Measurements from ENCODE around the gene GRM8.

The GRM8 gene

DNA sequence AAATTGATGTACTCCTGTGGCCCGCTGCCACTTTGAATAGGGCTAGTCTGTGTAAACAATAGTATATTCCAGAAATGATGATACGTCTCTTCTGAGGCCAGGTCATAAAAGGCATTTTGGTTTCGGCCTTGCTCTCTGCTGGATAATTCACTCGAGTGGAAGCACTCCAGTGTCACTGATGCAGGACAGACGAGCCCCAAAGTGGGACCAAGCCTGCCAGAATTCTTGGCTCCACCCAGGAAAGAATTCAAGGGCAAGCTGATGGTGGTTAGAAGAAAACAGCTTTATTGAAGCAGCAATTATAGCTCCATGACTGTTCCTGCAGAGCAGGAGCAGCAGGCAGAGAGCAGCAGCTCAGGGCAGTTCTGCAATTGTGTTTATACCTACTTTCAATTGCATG is 717.6 kb downstream of the GRM8 start:
- Histone ChIP-seq H3K4me3 (ENCODE audit: low read length) (no peak overlapping the region), H4K20me1 (ENCODE audit: control insufficient read depth, insufficient read depth, low read depth, low read length) (no peaks in the 10 kb centered on the region), H3K27me3 (ENCODE audit: control insufficient read depth, low read length) (no peaks in the 10 kb centered on the region), H3K4me2 (ENCODE audit: low read length) (no peak overlapping the region), H3K4me1 (ENCODE audit: control insufficient read depth, low read length) (no peaks in the 10 kb centered on the region), H3F3A (ENCODE audit: control insufficient read depth, insufficient read depth) (no peaks in the 10 kb centered on the region), H3K79me2 (ENCODE audit: control insufficient read depth, low read length) (no peaks in the 10 kb centered on the region), H3K27ac (ENCODE audit: low read depth, low read length) (no peak overlapping the region), H3K9me2 (replicated peaks; ENCODE audit: control insufficient read depth, low read length) (no peaks in the 10 kb centered on the region), H3K9me3 (ENCODE audit: control insufficient read depth, insufficient read depth, low read length) (no peaks in the 10 kb centered on the region), H3K36me3 (ENCODE audit: control insufficient read depth, low read length) (no peaks in the 10 kb centered on the region)
- TF ChIP-seq, protein P1, sequence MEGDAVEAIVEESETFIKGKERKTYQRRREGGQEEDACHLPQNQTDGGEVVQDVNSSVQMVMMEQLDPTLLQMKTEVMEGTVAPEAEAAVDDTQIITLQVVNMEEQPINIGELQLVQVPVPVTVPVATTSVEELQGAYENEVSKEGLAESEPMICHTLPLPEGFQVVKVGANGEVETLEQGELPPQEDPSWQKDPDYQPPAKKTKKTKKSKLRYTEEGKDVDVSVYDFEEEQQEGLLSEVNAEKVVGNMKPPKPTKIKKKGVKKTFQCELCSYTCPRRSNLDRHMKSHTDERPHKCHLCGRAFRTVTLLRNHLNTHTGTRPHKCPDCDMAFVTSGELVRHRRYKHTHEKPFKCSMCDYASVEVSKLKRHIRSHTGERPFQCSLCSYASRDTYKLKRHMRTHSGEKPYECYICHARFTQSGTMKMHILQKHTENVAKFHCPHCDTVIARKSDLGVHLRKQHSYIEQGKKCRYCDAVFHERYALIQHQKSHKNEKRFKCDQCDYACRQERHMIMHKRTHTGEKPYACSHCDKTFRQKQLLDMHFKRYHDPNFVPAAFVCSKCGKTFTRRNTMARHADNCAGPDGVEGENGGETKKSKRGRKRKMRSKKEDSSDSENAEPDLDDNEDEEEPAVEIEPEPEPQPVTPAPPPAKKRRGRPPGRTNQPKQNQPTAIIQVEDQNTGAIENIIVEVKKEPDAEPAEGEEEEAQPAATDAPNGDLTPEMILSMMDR (IDR thresholded peaks at IDR 0.05; ENCODE audit: low read depth, low read length, poor library complexity, severe bottlenecking) = no peak
- TF ChIP-seq EZH2phosphoT487 (IDR thresholded peaks at IDR 0.05; ENCODE audit: borderline replicate concordance, low read length) = no peak

DNA sequence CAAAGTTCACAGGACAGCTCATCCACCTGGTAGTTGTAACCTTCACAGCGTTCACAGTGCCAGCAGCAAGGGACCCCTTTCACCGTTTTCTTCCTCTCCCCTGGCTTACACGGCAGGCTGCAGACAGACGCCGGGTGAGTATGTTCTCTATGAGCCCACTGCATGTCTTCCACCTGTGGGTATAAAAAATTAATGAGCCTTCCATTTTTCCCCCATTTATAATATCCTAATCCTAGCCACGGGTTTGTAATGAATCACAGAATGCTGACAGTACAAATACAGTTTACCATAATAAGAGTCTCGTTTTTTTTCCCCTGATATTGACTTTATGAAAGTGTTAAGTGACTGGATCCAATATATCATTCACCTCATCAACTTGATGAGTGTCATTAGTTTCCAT is 719.0 kb downstream of the GRM8 start:
- no peaks in the 10 kb centered on the region for H3K4me1 ChIP-seq (ENCODE audit: control insufficient read depth, low read length)
- H3K27me3 ChIP-seq (ENCODE audit: control insufficient read depth, low read length) = no peaks in the 10 kb centered on the region

DNA sequence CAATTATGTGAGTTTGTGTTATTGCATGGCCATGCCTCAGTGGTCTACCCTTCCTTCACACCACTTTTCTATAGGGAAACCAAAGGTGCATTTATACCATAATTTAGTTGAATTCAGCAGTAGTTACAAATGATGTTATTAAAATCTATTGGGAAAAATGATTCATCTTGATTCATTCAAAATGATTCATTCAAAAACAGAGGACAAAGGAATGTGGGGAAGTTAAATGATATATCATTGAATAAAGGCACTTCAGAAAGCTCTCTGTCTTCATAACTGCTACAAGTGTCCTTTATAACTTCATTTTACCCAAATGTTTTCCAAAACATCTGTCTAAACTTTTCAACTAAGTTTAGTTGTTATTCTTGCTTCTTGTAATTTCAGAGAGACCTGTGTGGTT is 722.9 kb downstream of the GRM8 start:
- no peaks in the 10 kb centered on the region for H4K20me1 ChIP-seq (ENCODE audit: control insufficient read depth, insufficient read depth, low read depth, low read length)
- no peak overlapping the region for H3K4me2 ChIP-seq (ENCODE audit: low read length)
- no peaks in the 10 kb centered on the region for H3K4me1 ChIP-seq (ENCODE audit: control insufficient read depth, low read length)
- no peaks in the 10 kb centered on the region for H3K79me2 ChIP-seq (ENCODE audit: control insufficient read depth, low read length)
- no peaks in the 10 kb centered on the region for H3K9me3 ChIP-seq (ENCODE audit: control insufficient read depth, insufficient read depth, low read length)
- H3K4me3 ChIP-seq (ENCODE audit: low read length) = no peak overlapping the region
- H3K27me3 ChIP-seq (ENCODE audit: control insufficient read depth, low read length) = no peaks in the 10 kb centered on the region
- no peaks in the 10 kb centered on the region for H3F3A ChIP-seq (ENCODE audit: control insufficient read depth, insufficient read depth)
- no peaks in the 10 kb centered on the region for H3K9me2 ChIP-seq (replicated peaks; ENCODE audit: control insufficient read depth, low read length)
- no peak overlapping the region for H3K27ac ChIP-seq (ENCODE audit: low read depth, low read length)
- TF ChIP-seq EZH2phosphoT487 (IDR thresholded peaks at IDR 0.05; ENCODE audit: borderline replicate concordance, low read length) = no peak
- H3K36me3 ChIP-seq (ENCODE audit: control insufficient read depth, low read length) = no peaks in the 10 kb centered on the region

More for the DNA sequence above, 719.0 kb downstream of the GRM8 start:
- H3K9me3 ChIP-seq (ENCODE audit: control insufficient read depth, insufficient read depth, low read length) = no peaks in the 10 kb centered on the region
- H3K36me3 ChIP-seq (ENCODE audit: control insufficient read depth, low read length) = no peaks in the 10 kb centered on the region
- H3K4me2 ChIP-seq (ENCODE audit: low read length) = no peak overlapping the region
- H3K27ac ChIP-seq (ENCODE audit: low read depth, low read length) = no peak overlapping the region
- no peak for TF ChIP-seq EZH2phosphoT487 (IDR thresholded peaks at IDR 0.05; ENCODE audit: borderline replicate concordance, low read length)
- TF ChIP-seq, protein P1 (IDR thresholded peaks at IDR 0.05; ENCODE audit: low read depth, low read length, poor library complexity, severe bottlenecking) = no peak
- H3K9me2 ChIP-seq (replicated peaks; ENCODE audit: control insufficient read depth, low read length) = no peaks in the 10 kb centered on the region
- no peaks in the 10 kb centered on the region for H3K79me2 ChIP-seq (ENCODE audit: control insufficient read depth, low read length)
- no peaks in the 10 kb centered on the region for H3F3A ChIP-seq (ENCODE audit: control insufficient read depth, insufficient read depth)
- H4K20me1 ChIP-seq (ENCODE audit: control insufficient read depth, insufficient read depth, low read depth, low read length) = no peaks in the 10 kb centered on the region
- H3K4me3 ChIP-seq (ENCODE audit: low read length) = no peak overlapping the region

DNA sequence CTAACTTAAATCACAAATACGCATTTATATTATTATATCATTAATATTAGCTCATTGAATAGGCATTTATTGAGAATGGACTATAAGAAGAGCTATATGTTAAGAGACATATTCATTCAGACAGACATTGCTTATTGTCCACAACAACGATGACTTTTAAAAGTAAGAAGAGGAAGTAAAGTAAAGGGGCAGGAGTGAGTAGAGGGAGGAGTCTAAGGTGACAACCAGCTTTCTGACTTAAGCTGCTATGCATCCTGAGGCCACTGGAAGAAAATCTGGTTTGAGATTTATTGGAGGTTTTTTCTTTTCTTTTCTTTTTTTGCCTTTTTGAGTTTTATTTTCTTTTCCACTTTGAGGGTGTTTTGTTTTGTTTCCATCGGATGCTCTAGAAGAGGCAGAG is 723.5 kb downstream of the GRM8 start:
- H3K27ac ChIP-seq (ENCODE audit: low read depth, low read length) = no peak overlapping the region
- no peaks in the 10 kb centered on the region for H4K20me1 ChIP-seq (ENCODE audit: control insufficient read depth, insufficient read depth, low read depth, low read length)
- H3K27me3 ChIP-seq (ENCODE audit: control insufficient read depth, low read length) = no peaks in the 10 kb centered on the region
- H3K36me3 ChIP-seq (ENCODE audit: control insufficient read depth, low read length) = no peaks in the 10 kb centered on the region
- TF ChIP-seq, protein P1 (IDR thresholded peaks at IDR 0.05; ENCODE audit: low read depth, low read length, poor library complexity, severe bottlenecking) = no peak
- no peak for TF ChIP-seq EZH2phosphoT487 (IDR thresholded peaks at IDR 0.05; ENCODE audit: borderline replicate concordance, low read length)
- H3K4me2 ChIP-seq (ENCODE audit: low read length) = no peak overlapping the region
- no peaks in the 10 kb centered on the region for H3K9me2 ChIP-seq (replicated peaks; ENCODE audit: control insufficient read depth, low read length)
- no peaks in the 10 kb centered on the region for H3K9me3 ChIP-seq (ENCODE audit: control insufficient read depth, insufficient read depth, low read length)
- no peaks in the 10 kb centered on the region for H3K79me2 ChIP-seq (ENCODE audit: control insufficient read depth, low read length)
- no peaks in the 10 kb centered on the region for H3F3A ChIP-seq (ENCODE audit: control insufficient read depth, insufficient read depth)
- no peaks in the 10 kb centered on the region for H3K4me1 ChIP-seq (ENCODE audit: control insufficient read depth, low read length)
- no peak overlapping the region for H3K4me3 ChIP-seq (ENCODE audit: low read length)
